Activated CD8-positive, alpha-beta memory T cell treated with anti-CD3 and anti-CD28 coated beads for 4 hours (primary cell): ENCODE data around the gene SLC39A11.

ENCODE experiments used
- DNase-seq, 2 donors: peaks; one replicate each; pipeline ENCODE4 v3.0.0-alpha.2; 2020; ENCODE audit warnings: low read depth in 2 of 2

The SLC39A11 gene

DNA sequence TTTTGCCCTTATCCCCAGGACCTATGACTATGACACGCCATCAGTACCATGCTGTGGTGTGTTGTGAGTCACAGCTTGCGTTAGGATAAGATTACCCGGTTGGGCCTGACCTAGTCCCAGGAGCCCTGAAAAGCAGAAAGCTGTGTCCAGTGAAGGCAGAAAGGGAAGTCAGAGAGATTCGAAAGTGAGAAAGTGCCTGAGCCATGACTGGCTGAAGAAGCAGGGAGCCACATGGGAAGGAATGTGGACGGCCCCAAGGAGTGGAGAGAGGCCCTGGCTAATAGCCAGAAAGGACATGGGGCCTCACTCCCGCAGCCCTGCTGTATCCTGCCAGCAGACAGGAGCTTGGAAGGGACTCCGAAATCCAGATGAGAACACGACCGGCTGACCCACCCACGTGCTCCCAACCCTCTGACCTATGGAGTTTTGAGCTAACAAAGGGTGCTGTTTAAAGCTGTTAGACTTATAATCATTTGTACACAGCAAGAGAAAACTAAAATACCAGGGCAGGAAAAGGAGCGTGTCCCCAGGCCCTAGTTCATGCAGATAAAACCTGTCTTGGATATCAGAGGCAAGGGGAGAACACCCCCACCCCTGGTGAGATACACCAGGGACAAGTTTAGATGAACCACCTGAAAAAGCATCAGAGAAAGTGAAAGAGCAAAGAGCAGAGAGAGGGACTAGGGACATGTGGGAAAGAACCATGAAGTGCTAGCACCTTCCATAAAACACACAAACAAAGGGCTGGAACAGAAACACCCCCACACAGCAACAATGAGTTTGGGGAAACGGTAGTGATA lies 115.3 kb downstream of the SLC39A11 start:
- no peak for DNase-seq

- DNase-seq, result no peak
Measured at GRCh38 chr17:72975509-72975908, 117.0 kb downstream of the SLC39A11 start.

DNA sequence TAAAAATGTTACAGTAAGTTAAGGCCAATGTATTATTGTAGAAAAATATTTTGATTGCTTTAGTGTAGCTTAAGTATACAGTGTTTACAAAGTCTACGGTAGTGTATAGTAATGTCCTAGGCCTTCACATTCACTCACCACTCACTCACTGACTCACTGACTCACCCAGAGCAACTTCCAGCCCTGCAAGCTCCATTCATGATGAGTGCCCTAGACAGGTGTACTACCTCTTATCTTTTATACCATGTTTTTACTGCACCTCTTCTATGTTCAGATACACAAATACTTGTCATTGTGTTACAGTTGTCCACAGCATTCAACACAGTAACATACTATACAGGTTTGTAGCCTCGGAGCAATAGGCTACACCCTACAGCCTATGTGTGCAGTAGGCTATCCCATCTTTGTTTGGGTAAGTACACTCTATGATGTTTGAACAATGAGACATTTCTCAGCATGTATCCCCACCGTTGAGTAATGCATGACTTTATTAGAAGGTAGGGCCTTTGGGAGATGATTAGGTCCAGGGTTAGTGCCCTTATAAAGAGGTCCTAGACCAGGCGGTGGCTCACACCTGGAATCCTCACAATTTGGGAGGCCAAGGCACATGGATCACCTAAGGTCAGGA lies 117.8 kb downstream of the SLC39A11 start:
- no peak for DNase-seq

DNA sequence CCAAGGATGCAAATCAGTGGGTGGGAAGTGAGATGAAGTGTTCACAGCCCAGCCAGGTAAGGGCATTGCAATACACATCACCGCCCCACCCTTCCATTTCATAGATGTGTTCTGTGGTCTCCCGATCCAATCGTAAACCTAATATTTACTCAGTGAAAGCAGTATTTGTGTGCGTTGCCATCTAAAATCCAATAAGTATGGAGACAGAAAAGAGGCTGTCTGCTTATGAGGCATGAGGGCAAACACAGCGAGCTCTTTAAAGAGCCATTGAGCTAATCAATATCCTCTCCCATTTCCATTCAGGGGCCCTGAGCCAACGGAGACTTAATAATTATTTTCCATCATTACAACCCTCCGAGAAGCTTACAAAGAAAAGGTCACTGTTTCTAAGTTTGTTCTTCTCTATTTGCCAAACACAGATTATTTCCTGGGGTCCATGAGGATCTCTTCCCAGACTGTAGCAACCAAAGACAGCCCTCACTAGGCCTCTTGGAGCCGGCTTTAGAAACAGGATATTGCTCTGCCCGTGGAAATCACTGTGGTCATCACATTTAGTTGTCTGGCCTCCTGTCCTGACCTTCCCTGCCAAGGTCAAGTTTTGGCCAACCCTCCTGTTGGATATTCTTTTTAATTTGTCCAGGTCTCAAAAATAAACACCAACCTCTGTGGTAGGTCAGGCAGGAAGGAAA lies 120.1 kb downstream of the SLC39A11 start:
- no peak for DNase-seq

DNA sequence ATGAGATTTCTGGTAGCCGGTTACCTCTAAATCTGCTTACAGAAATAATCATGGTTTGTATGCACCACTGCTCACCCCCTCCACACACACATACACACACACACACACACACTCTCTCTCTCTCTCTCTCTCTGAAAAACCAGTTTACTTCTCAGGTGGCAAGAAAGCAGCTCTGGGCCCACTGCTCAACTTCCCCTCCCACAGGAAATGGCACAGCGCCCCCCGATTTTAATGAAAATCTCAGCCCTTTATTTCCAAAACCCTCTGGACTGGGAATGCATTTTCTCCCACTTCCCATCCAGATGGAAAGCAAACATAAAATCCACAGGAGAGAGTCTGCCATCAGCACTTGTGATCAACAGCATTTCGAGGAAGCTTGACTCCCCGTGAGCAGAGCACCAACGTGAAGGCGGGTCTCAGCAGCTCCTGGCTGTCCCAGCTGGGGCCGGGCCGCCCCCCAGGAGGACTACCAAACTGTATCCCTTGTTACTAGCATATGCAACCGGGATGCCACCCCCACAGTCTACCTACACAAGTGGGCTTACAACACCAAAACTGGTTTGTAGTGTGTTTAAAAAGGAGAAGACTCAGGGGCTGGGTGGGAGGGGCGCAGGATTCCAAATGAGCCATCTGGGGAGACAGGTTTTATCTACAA lies 121.1 kb downstream of the SLC39A11 start:
- DNase-seq, result no peak

GRCh38 chr17:72970797-72971196 lies 121.7 kb downstream of the SLC39A11 start:
- DNase-seq, result no peak

GRCh38 chr17:72970246-72970645 lies 122.2 kb downstream of the SLC39A11 start:
- DNase-seq, result no peak

GRCh38 chr17:72969293-72969906 lies 123.1 kb downstream of the SLC39A11 start:
- DNase-seq, result no peak

DNA sequence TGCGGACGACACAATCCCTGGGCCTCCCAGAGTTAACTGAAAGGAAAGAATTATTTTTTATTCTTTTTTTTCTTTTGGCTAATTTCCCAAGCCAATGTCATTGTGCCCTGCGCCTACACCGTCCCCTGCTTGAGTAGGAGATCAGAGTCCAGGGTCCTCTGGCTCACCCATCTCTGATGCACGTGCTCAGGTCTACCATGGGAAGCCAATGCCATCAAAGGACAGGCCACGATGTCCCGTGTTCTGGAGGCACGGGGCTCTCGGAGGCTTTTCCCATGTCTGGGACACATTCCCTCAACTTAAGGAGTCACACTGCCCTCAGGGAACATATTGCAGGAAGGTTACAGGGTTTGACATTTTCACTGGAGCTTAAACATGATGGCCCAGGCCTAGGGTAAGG lies 123.7 kb downstream of the SLC39A11 start:
- no peak for DNase-seq

DNA sequence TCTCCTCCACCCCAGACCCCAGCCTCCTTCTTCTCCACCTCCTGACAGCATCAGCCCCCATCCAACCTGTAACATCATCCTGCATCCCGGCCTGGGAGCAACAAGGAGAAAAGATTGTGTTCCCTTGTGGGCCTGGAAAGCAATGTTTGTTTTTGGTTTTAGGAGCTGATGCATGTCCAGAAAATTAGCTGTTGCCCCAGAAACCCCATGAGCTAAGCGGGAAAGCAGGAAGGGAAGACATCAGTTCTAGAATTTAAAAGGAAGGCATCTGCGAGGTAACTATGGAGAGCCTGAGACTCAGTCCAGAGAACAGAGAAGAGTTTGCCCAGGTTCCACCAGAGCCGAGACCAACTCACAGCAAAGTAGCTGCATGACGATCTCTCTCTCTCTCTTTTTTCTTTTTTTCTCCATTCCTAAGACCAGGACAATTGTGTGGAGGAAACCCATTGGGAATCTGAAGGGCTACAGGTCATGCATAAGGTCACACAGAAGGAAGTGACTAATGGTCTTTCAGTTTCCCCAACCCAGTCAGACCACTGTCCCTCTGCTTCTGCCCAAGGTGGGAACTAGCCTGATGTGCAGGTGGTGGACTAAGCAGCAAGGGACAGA lies 124.4 kb downstream of the SLC39A11 start:
- DNase-seq, result no peak

- no peak for DNase-seq
Measured at GRCh38 chr17:72967277-72967970, 125.1 kb downstream of the SLC39A11 start.

DNA sequence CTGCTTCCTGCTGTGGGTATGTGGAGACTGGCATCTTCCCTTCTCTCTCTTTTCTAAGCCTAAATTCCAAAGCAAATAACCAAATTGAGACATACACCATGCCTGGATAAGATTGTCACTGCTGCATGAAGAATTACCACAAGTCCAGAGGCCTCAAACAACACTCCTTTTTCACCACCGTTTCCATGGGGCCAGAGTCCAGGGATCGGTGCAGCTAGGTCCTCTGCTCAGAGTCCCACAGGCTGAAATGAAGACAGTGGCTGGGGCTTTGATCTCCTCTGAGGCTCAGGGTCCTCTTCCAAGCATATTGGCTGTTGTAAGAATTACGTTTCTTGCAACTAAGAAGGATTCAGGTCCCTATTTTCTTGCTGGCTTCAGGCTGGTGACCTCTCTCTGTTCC lies 130.4 kb downstream of the SLC39A11 start:
- DNase-seq, result no peak

DNA sequence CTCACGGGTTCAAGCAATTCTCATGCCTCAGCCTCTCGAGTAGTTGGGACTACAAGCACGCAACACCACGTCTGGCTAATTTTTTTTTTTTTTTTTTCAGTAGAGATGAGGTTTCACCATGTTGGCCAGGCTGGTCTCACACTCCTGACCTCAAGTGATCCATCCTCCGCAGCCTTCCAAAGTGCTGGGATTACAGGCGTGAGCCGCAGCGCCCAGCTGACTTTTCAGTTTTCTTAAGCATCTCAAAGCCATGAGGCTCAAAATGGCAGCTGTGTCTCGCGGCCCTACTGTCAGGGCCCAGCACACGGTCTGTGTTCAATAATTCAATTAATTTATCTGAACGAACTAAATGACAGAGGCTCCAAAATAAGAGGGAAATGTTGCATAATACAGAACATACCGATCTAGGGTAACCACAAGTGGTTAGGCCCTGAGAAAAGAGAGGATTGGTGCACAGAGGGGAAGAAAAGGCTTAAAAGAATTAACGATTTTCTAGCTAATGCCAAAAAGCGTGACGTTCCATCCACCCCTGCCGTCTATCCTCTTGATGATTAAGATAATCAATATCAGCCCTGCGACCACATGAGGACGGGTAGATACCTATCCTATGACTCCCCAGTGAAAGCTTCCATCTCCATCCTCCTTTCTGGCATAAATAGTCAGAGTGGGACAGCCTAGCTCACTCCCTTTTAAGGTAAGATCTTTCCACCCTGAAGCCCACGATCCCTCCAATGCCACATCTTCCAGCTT lies 136.9 kb downstream of the SLC39A11 start:
- no peak for DNase-seq

DNA sequence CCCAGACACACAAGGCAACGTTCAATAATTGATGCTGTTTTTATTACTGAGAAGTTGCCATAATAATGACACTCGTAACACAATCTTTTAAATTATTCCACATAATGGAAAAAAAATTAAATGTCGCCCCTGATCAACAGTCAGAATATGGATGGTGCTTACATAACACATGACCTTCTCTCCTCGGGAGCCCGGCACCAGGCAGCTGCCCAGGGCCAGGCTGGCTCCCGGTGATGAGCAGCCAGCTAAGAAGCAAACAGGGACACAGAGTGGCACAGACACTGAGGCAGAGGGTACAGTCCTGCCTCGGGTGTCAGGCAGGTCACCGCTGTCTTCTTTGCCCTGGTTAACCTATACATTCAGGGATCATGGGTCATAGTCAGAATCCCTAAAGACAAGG lies 137.9 kb downstream of the SLC39A11 start:
- no peak for DNase-seq

DNA sequence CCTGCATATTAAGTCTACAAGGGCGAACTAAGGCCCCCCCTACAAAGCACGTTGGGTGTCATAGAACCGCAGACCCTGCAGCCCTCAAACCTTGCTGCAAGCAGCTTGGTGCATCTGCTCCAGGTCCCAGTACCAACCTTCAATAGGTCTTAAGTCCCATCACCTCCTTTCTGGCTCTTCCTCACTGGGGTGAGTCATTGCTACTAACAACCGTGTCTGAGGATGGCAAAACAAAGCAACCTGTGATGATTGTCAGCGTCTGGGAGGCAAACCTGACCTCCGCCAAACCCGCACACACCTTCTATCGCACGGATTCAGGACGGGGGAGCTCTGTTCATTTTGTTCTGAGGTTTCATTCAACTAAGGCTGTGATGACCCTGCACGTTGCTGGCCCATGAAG lies 138.9 kb downstream of the SLC39A11 start:
- no peak for DNase-seq

DNA sequence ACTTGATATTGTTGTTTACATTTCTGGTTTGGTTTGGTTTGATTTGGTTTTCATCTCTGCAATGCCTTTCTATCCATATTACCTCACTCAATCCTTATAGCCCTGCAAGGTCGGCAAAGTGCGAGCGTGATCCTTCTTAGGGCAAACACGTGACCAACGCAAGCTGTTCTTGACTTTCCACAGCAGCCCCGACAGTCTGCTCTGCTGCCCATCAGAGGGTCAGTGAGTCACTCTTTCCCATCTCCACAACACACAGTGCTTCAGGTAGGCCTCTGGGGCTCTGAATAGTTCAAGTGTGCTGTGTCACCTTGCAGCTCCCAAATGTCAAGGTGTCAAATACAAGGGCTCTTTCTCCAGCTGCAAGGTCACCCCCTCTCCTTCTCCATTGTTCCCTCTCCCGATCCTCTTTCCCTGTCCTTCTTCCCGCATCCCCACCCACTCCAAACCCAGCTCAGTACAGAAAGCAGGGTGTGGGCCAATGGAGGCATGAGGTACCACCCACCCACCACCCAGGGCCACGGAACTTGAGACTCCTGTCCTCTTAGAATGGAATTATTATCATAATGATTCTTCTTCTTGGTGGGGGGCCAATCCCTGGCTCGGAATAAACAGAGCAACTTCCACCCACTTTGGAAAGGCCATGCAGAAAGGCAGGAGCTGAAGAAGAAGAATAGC lies 139.7 kb downstream of the SLC39A11 start:
- DNase-seq, result no peak

- no peak for DNase-seq
Measured at GRCh38 chr17:72952220-72952619, 140.3 kb downstream of the SLC39A11 start.

DNA sequence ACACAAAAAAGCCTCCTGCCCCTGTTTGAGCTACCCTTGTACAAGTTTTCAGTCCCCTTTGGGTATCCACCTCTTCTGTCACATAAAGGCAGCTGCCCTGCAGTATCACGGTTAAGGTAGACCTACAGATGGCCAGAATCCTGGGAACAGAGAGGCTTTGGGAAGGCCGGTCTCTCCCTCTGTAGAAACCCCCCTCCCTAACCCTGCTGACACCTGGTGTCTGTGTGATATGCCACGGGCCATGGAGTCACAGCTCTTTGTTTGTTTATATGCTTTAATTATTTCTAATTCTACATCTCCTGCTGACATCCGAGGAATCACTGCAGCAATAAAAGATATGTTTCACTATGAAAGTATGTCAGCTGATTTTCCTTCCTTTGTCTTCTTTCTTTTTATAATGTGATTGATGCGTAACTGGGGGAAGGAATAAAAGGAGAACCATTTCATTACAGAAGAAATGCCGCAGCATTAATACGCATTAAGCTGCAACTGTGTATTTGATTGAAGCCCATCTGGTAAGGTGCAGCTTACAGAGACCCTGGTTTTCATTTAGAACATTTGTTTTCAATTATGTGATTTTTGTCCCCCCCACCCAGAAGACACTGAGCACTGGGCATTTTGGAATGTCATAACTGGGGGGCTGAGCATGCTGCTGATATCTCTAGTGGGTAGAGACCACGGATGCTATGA lies 142.1 kb downstream of the SLC39A11 start:
- no peak for DNase-seq

DNA sequence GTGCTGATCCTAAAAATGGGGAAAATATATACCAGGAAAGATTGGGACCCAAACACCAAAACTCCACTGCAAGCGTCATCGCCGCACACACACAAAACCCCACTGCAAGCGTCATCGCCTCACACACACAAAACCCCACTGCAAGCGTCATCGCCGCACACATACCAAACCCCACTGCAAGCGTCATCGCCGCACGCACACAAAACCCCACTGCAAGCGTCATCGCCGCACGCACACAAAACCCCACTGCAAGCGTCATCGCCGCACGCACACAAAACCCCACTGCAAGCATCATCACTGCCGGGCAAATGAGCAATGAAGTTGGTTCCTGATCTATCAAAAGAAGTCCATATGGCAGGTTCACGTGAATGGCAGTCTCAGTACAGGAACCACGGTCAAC lies 144.4 kb downstream of the SLC39A11 start:
- DNase-seq, result no peak
